Measurements from ENCODE around the gene C1orf210.
A peak's percentile ranks its signal among the peaks of the same experiment; 100 is the strongest.

The C1orf210 gene

DNA sequence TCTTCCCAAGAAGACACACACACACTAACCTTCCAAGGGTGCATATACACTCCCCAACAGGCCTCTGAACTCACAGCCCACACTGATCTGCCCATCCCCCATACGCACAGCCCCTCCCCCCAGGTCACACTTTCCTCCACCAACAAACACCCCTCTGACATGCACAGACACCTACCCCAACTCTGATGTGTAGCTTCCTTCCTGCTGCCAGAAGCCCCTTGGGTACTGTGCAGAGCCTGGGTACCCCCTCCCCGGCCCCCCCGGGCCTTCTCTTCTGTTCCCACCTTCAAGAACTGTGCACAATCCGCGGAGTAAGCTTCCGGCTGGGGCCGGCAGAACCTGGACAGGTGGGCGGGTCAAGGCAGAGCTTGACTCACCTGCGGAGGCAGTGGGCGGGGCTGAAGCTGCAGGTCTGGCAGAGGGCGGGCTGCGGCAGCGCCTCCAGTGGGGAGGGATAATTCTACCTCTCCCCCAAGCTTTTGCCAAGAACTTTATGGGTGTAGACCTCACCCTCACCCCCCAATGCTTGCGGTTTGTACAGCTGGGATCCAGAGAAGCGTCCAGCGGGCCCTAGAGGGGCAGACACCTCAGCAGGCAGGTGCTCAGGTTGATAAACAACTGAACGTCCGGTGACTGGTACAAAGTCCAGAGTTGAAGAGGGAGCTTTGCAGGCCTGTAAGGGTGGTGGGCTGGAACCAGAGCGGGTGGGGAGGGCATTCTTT is at the start of gene C1orf210:
TSS of gene C1orf210 (minus strand) at position 313 of the 722 bp plus-strand sequence. CDS start 2,311 bp downstream, outside the sequence.
- no peak for DNase-seq

GRCh38 chr1:43334453-43335205 is 49.2 kb upstream of the C1orf210 start:
- DNase-seq = no peak

DNA sequence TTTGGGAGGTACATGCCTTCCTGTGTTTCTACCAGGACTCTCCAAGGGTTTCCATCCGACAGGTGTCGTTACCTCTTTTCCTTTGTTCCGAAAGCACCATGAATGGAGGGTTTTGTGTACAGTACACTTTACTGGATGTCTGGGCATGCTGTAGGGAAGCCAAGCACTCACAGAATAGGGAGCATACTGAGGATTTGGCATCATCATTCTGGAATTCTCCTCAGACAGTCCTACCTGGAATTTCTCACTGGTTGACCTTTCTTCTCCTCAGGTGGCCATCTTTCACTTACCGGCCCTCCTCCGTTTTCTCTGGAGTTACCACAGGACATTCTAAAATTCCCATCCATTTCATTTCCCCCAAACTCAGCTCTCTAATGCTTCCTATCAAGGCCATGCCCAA is 46.3 kb upstream of the C1orf210 start:
- no peak for DNase-seq

DNA sequence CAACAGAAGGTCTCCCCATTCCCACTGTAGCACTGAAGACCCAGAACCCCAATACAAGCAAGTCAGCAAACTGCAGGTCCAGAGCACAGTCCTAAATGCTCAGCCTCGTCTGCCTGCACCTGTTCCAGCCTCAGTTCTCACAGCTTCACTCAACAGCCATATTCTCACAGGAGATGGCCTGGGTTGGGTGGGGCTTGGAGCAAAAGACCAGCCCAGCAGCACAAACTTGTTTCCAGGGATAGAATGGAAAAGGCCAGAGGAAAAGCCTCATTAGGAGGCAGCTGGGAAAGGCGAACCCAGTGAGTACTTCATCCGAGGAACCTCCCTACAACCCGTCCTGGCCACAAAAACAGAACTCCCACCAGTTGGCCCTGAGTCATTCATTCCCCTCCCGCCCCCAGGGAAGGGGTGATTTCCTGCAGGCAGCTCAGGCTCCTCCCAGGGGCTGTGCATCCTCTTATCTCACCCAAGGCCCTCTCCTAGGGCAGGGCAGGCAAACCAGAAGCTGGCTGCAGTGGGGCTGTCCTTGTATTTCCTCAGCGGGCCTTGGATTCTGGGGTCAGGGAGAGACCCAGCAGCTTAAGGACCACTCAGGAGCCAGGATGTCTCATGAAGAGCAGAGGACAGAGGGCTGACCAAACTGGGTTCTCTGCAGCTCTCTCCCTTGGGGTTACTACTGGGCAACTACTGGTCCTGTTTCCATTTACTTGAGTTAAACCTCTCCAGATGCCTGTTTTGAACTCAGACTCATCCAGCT is 44.8 kb upstream of the C1orf210 start:
- DNase-seq = peak; percentile 4 to 35

- no peak for DNase-seq
Observed at GRCh38 chr1:43327549-43328292, 42.3 kb upstream of the C1orf210 start.

DNA sequence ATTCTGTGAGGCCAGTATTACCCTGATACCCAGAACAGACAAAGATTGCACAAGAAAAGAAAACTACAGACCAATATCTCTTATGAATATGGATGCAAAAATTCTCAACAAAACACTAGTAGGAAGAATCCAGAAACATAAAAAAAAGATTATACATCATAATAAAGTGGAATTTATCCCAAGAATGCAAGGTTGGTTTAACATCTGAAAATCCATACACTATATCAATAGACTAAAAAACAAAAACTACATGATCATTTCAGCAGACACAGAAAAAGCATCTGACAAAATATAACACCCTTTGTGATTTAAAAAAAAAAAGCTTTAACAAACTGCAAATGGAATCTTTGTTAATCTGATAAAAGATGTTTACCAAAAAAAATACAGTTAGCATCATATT is 40.0 kb upstream of the C1orf210 start:
- no peak for DNase-seq

- no peak for DNase-seq
Observed at GRCh38 chr1:43324810-43325209, 39.4 kb upstream of the C1orf210 start.

DNA sequence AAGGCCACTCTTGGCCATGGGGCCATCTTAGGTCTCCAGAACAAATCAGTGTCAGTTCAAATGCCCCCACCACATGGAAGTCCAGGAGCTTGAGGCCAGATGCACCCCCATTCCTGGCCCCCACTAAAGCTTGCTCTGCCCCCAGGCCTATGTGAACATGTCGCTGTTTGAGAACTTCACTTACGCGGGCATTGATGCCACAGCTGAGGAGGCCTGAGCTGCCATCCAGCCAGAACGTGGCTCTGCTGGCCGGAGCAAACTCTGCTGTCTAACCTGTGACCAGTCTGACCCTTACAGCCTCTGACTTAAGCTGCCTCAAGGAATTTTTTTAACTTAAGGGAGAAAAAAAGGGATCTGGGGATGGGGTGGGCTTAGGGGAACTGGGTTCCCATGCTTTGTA is 37.1 kb upstream of the C1orf210 start:
- no peak for DNase-seq

DNA sequence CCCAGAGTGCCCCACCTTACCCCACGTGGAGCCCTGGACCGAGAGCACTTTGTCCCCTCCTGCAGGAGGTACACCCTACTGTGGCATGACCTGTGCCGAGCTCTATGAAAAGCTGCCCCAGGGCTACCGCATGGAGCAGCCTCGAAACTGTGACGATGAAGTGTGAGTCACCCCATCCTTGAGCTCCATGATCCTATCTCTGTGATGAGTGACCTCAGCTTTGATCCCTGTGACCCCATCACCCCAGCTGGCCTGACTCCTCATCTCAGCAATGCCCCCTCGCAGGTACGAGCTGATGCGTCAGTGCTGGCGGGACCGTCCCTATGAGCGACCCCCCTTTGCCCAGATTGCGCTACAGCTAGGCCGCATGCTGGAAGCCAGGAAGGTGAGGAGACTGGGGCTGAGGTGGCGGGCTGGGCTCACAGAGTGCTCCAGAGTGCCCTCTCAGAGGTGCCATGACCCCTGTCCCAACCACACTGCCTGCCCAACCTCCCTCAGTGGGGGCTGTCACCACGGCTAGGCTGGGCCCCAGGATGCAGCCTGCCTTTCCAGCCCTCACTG is 36.0 kb upstream of the C1orf210 start:
- DNase-seq = no peak

DNA sequence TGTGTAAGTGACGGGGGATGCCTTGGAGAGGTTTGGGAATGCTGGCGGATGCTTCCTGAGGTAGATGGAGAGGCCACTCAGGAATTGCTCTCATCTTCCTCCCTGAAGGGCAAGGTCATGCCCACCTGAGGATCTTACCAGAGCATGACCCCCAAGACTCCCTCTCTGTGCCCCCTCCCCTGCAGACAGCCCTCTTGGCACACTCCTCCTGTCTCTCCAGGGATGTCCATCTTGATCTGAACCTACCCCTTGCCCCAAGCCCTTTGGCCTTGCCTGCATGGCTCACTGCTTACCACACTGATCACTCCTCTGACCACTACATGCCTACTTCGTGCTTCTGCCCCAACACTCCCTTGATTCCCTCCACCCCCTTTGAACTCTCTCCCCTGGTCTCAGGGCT is 34.4 kb upstream of the C1orf210 start:
- DNase-seq = no peak

GRCh38 chr1:43319288-43319687 is 33.9 kb upstream of the C1orf210 start:
- DNase-seq = no peak

DNA sequence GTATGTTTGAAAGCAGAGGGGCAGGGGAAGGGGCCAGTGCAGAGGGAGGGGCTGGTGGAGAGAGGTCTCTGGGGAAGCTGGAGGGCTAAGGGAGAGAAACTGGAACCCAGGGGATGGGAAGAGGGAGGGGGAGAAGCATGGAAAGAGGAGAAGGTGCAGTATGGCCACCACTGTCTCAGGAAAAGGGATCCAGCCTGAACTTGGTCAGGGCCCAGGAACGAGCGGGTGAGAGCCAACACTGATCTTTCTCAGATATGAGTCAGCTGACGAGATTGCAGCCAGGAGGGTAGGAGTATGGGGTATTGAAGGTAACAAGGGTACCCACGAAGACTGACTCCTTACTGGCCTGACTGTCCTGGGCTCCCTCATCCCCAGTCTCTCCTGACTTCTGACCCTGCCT is 33.5 kb upstream of the C1orf210 start:
- no peak for DNase-seq

DNA sequence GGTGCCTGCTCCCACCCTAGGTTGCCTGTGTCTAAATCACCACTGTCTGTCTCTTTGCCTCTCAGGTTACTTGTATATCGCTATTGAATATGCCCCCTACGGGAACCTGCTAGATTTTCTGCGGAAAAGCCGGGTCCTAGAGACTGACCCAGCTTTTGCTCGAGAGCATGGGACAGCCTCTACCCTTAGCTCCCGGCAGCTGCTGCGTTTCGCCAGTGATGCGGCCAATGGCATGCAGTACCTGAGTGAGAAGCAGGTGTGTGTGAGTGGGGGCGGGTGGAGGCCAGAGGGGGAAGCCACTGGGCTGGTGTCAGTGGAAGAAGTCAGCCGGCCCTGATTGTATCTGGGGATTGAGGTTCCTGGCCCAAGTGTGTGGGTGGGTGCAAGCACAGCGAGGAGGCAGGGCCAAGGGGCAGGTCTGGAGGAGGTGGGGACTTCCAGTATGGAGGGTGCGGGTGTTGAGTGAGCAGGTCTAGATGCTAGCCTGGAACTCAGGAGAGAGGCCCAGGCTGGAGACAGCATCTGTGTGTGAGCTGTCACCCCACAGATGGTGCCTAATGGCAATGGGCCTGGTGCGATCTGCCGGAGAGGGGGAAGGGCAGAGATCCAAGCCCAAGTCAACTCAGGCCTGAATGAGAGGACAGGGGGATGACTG is 32.6 kb upstream of the C1orf210 start:
- no peak for DNase-seq

GRCh38 chr1:43316738-43317520 is 31.5 kb upstream of the C1orf210 start:
- no peak for DNase-seq

- DNase-seq = no peak
Observed at GRCh38 chr1:43315963-43316737, 30.8 kb upstream of the C1orf210 start.

- DNase-seq = no peak
Observed at GRCh38 chr1:43315481-43315880, 30.1 kb upstream of the C1orf210 start.

DNA sequence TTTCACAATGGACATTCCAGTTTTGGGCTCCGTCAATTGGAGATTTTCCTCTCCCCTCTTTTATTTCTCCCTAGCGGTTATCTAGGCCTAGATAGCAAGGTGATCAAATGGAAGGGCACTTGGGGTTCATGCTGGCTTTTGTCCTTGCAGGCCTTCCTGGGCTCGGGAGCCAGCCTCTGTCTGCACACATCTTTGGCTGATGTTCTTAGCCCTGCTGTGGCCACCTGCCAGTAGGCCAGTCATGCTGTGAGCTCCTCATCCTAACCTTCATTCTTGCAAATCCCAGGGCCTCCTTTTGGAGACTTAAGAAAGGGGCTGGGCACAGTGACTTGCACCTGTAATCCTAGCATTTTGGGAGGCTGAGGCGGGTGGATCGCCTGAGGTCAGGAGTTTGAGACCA is 28.9 kb upstream of the C1orf210 start:
- DNase-seq = no peak

GRCh38 chr1:43313771-43314170 is 28.4 kb upstream of the C1orf210 start:
- DNase-seq = no peak

DNA sequence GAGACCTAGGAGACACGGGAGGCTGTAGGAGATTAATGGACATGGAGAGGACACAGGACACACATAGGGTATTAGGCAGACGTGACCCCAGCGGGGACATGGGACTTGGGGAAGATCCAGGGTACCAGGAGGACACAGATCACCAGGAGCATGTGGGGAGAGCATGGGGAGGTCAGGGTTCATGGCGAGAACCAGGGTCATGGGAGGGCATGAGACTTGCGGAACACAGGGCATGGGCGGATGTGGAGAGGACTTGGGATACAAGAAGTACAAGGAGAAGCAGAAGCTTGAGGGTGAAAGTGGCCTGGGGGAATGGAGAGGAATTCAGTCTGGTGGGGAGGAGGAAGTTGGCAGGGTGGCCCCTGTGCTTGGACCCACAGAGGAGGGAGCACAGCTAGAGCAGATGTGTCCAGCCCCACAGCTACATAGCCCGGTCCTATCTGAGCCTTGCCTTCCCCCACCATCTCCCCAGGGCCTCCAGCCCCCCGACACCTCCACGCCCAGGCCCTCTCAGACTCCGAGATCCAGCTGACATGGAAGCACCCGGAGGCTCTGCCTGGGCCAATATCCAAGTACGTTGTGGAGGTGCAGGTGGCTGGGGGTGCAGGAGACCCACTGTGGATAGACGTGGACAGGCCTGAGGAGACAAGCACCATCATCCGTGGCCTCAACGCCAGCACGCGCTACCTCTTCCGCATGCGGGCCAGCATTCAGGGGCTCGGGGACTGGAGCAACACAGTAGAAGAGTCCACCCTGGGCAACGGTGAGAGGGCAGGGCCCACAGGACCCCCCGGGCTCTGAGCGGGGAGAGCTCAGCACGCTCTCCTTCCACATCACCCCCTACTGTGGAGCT is 27.5 kb upstream of the C1orf210 start:
- no peak for DNase-seq
